AG08395 (cell line): ENCODE data around the gene ACO2.
"Not testable (repeated sequence)": the region's sequence is repeated elsewhere in the genome, so short reads cannot be mapped to it uniquely, and the experiment has no call there.

Source experiments
- DNase-seq: peaks from one replicate; pipeline ENCODE4 v3.0.0; 2012; ENCODE audit warnings: mixed read lengths, low spot score

Gene ACO2

DNA sequence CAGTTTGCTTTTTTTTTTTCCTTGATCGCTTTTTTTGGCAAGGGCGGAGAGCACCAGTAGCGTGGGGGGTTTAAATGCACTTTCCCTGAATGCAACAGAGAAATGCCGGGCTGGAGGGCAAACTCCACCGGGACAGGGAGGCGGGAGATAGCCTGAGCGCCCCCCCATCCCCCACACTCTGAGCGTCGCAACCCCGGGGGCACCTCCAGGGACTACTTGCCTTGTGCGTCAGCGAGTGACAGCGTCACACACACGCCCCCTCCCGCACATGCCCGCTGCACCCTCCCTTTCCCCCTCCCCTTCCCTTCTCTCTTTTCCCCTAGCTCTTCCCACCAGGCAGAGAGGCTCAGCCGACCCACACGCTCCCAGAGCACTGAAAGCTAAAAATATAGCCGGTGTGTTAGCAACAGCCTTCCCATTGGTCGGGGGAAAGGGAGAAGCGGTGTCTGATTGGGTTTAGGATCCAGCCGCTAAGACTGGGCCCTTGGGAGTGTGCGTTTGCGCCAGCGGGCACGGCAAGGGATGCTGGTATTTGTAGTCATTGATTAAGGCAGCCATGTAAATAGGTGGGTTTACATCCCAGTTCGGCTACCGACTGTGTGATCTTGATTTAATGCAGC is 20.6 kb upstream of the ACO2 start:
- peak; percentile 97 for DNase-seq

DNA sequence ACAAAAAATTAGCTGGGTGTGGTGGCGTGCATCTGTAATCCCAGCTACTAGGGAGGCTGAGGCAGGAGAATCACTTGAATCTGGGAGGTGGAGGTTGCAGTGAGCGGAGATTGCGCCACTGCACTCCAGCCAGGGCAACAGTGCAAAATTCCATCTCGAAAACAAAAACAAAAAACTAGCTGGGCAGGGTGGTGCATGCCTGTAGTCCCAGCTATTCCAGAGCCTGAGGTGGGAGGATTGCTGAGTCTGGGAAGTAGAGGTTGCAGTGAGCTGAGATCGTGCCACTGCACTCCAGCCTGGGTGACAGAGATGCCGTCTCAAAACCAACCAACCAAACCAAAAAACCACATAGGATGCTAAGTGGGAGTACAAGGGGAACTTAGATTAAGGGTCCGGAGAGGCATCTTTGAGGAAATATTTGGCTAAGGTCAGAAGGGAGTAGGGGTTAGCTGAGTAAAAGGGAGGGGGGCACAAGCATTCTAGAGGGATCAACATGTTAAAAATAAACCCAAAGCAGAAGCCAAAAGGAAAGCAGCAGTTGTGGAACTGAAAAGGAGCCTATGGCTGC is 10.7 kb upstream of the ACO2 start:
- no peak for DNase-seq

DNA sequence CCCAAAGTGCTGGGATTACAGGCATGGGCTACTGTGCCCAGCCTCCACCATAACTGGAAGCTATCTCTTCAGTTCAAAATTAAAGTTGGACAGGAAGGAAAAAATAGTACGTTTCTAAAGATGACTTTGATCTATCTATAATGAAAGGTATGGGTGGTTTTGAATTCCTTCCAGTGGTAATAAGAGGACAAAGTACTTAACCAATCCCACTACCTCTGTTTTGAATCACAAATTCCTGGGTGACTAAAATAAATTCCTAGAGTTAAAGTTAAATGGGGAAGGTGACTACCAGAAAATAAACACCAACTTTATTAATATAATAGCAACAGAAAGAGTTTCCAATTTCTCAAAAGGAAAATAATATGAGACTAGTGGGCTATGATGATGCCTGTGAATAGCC is 9.5 kb upstream of the ACO2 start:
- no peak for DNase-seq

DNA sequence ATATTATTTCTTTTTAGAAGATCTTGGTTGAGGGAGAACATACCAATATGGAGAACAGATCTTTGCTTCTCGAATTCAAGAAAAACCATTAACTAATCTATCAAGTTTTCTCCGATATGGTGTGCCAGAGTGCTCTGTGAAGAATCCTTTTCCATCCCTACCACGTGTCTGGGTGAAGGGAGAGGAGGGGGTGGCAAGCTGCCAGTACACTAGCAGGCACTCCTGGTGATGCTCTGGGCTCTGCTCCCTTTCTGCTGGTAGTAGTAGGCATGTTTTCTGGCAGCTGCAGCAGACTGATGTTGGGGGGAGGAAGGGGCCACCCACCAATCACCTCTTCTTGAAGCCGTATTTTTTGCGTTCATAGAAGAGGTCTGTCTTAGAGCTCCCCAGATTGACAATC is 8.8 kb upstream of the ACO2 start:
- not testable (repeated sequence) for DNase-seq

- DNase-seq: no peak
Observed at GRCh38 chr22:41461901-41462300, 7.0 kb upstream of the ACO2 start.

GRCh38 chr22:41469218-41469851 is 418 bp downstream of the ACO2 start:
- DNase-seq: no peak

- DNase-seq: no peak
Observed at GRCh38 chr22:41470886-41471285, 2.0 kb downstream of the ACO2 start.

DNA sequence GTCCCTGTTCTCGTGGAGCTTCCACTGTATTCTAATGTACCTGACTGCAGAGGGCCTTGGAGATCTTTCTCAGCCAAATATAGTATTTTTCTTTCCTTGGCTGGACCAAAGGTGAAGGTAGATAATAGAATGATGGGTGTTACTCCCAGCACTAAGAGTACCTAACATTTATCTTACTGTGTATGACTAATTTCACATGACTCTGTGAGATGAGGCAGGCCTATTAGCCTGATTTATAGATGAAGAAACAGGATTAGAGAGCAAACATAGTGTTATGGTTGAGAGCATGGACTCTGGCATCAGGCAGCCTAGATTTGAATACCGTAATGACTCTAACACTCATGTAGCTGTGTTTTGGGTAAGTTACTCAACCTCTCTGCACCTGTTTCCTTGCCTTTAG is 2.7 kb downstream of the ACO2 start:
- DNase-seq: no peak

- no peak for DNase-seq
Observed at GRCh38 chr22:41474872-41475451, 6.0 kb downstream of the ACO2 start.

DNA sequence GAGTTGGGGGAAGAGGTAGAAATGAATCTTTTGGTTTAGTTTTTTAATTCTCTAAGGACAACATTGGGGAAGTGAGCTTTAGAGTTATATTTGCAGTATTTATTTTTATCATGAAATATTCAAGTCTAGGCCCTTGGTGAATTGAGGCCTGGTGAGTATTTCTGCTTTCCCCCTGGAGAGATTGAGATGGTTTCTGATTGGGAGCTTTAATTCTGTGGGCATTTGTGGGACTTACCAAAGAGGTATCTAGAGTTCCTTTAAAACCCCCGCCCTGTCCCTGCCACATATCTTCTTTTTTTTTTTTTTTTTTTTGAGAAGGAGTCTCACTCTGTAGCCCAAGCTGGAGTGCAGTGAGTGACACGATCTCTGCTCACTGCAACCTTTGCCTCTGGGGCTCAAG is 9.6 kb downstream of the ACO2 start:
- no peak for DNase-seq

DNA sequence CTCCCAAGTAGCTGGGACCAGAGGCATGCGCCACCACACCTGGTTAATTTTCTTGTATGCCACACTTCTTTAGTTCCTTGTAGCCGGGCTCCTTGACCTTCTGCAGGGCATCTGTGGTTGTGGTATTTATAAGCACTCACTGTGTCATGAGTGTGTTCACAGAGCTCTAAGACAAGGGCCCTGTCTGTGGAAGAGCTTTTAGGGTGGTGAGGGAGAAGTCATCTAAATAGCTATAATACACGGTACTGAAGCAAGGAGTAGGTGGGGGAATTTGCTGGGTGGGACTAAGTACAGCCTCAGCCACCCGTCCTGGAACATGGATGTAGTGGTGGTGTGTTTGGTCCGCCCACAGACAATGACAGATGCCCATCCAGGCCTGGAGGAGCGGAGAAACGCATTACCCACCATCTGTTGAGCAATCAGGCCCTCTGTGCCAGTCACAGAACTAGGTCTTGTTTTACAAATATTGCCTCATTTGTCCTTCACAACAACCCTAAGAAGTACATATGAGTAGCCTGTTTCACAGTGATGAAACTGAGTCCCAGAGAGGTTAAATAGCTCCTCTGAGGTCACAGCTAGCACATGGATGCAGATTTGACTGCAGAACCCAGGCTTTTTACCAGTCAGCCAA is 10.1 kb downstream of the ACO2 start:
- DNase-seq: no peak

- DNase-seq: peak; percentile 47
Observed at GRCh38 chr22:41479671-41480396, 10.9 kb downstream of the ACO2 start.

DNA sequence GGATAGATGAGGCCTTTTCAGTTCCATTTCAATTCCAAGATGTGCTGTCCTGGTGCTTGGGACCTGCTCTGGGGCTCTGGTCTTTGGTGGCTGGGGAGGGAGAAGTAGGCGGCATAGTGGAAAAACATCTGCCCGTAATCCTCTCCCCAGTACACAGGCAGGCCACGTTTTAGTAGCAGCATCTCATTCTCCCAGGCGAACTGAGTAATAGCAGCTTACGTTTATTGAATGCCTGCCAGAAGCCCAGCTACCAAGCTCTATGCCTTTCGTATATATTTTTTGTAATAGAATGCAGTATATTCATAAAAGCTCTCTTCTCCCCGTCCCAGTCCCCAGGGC is 11.4 kb downstream of the ACO2 start:
- peak; percentile 37 for DNase-seq

DNA sequence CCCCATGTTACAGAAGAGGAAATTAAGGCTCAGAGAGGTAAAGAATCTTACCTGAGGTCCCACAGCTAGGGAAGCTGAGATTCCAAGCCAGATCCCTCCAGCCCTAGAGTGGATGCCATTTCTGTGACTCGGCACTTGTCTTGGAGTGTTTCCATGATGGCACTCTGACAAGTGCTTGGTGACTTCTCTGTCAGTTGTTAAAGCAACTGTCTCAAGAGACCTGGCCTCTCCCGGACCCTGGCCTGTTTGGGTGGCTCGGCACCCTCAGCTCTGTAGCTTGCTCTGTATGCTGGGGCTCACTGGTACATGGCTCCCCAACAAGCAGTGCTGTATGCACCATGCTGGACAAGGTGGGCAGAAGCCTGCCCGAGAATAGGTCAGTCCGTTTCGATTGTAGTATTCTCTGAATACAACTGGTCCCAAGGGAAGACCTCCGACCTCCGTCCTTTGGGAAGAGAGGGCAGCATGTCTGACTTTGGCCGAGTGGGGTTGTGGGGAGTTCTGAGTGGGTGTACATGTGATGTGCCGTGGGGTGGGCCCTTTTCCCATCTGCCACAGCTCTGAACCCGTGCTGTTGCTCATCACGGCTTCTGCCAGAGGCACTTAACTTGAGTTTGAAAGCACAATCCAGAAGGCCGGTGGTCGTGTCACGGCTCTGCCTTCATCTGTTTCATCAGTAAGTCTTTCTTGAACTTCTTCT is 12.4 kb downstream of the ACO2 start:
- peak; percentile 74 for DNase-seq

DNA sequence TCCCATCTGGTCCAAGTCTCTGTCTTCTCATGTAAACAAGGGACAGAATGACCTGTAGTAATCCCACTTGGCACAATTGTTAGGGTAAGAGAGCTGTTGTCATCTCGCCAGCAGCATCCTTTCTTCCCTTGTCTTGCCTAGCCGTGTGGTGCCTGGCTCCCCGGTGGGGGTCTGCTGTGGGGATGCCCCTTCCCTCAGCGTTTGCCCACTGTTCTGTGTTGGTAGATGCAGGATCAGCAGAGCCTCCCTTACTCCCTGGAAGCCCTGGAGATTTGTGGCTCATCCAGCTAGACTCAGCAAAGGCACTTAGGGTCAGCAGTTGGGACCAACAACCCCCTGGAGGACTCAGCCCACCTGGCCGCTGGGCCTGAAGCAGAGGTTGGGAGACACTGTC is 13.0 kb downstream of the ACO2 start:
- no peak for DNase-seq

DNA sequence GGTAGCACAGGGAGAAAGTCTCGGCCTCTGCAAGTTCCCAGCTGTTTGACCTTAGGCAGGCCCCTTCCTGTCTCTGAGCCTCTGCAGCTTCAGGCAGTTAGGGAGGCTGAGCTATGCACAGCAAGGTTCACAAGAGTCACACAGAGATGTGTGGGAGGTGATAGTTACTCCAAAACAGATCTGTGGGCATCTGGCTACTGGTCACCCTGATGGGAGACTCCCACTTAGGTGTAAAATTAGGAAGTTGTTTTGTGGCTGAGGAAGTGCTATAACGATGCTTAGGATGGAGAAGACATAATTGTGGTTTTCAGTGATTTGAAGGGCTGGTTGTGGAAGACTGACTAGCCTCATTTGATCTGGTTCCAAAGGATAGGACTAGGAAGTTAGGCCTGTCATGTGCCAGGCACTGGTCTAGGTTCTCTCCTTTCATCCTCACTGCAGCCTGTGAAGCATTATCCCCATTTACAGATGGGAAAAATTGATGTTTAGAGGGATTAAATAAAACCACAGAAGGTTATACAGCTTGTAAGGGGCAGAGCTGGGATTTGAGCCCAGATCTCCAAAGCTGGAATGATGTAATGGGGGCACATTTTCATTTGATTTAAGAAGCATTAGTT is 13.5 kb downstream of the ACO2 start:
- DNase-seq: peak; percentile 46

- DNase-seq: no peak
Observed at GRCh38 chr22:41485033-41485432, 16.1 kb downstream of the ACO2 start.

DNA sequence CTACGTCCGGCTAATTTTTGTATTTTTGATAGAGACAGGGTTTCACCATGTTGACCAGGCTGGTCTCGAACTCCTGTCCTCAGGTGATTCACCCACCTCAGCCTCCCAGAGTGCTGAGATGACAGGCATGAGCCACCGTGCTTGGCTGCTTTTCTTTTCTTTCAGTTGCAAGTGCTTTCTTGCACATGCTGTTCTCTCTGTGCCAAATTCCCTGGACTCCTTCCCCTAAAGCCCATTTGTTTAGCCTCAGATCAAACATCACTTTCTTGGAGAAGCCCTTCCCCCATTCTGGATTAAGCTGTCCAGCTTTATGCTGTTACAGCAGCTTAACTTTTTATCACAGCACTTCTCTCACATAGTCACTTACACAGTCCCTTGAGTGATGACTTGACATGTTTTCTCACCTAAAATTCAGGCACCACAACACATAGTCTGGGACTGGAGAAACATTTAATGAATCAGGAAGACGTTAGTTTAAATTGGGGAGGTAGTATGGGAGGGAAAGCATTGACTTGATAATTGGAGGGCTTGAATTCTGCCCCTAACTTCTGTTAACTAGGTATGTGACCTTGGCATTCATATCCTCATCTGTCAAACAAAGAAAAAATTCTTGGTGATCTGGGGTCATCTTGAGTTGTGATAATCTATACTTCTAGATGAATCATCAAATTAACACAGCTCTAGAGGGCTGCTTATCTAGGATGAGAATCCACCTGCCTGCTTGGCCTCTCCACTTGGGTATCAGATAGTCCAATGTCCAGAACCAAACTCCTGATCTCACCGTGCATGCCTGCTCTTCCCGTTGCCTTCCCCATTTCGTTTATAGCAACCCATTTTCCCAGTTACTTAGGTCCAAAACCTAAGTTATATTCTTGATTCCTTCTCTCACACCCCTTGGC is 18.4 kb downstream of the ACO2 start:
- no peak for DNase-seq

DNA sequence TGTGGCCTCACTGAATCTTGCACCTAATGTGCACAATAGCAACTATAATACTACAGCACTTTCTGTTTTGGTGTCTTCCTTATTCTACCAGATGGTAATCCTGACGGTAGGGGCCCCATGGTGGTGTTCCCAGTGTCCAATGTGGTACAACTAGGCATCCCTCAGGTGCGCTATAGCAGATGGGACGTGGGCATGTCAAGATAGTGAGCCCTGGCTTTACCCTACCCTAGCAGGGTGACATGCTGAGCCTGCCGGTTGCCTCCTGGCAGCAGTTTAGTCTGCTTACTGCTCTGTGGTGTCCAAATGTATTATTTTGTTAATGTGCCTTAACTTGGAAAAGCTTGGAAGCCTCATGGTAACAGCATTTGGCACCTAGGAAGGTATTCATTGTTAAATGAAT is 19.2 kb downstream of the ACO2 start:
- DNase-seq: no peak
